ENCODE results near the gene AEN. TPM values are rescaled to one million over a fixed set of nuclear protein-coding genes. Genes with fewer than 3 reads are reported as not detected.

AEN gene
- total RNA-seq, 1 experiment from 2014 or later, result 36.2 TPM

- TF ChIP-seq TCF7L2 (IDR thresholded peaks at IDR 0.05; ENCODE audit: borderline replicate concordance, extremely low read depth, insufficient read depth, insufficient read length) (no peak), RAD21 (IDR thresholded peaks at IDR 0.05; ENCODE audit: low read depth) (no peak), EGR1 (IDR thresholded peaks at IDR 0.05; ENCODE audit: low read depth) (no peak), MAX (IDR thresholded peaks at IDR 0.05) (no peak), REST (IDR thresholded peaks at IDR 0.05; ENCODE audit: low read depth) (no peak), SRF (IDR thresholded peaks at IDR 0.05; ENCODE audit: low read depth) (no peak), EZH2phosphoT487 (IDR thresholded peaks at IDR 0.05; ENCODE audit: borderline replicate concordance) (no peak), CEBPB (IDR thresholded peaks at IDR 0.05; ENCODE audit: low read depth) (no peak), ZBTB33 (IDR thresholded peaks at IDR 0.05; ENCODE audit: extremely low read depth, insufficient replicate concordance, low read length) (no peak), ZFX (IDR thresholded peaks at IDR 0.05) (no peak), JUND (IDR thresholded peaks at IDR 0.05) (no peak), POLR2AphosphoS5 (IDR thresholded peaks at IDR 0.05; ENCODE audit: low read depth, low read length) (no peak), POLR2A (IDR thresholded peaks at IDR 0.05; ENCODE audit: borderline replicate concordance, extremely low read depth, insufficient read depth, insufficient read length) (no peak), FOSL1 (IDR thresholded peaks at IDR 0.05; ENCODE audit: low read depth) (no peak), ZNF274 (IDR thresholded peaks at IDR 0.05; ENCODE audit: low read depth, low read length) (no peak), CTCF (IDR thresholded peaks at IDR 0.05 in 2 of 3, conservative IDR thresholded peaks at IDR 0.05 in 1 of 3; ENCODE audit: borderline replicate concordance in 1 of 3, insufficient read depth in 1 of 3, low read depth in 2 of 3, low read length in 2 of 3) (no peak)
- peaks cover 6 to 17% of the 10 kb centered on the region in 2 experiments; a peak in 3 of 4 replicates for H3K4me1 ChIP-seq (ENCODE audit: control insufficient read depth in 1 of 2, insufficient read depth in 2 of 2, low read length in 2 of 2)
- H3K27me3 ChIP-seq (ENCODE audit: insufficient read depth, low read length), result no peaks in the 10 kb centered on the region
- no TSS peak for BruUV-seq (replicated peaks)
- no peak for DNase-seq (ENCODE audit: low read depth, low spot score)
- no peak for ATAC-seq
- CTCF ChIA-PET, result interaction anchor here (0.6 to 7.1 kb wide), 3 partner anchors 177 to 913 kb away, joined by 4 to 82 read pairs (median 4); no protein-coding TSS in a partner anchor
- no peaks in the 10 kb centered on the region for H3K9me3 ChIP-seq (ENCODE audit: control insufficient read depth in 1 of 2, insufficient read depth in 1 of 2, low read depth in 1 of 2, low read length in 2 of 2)
- RAD21 ChIA-PET (ENCODE audit: low non-redundant PET in 1 of 2, low total read pairs in 2 of 2, uncharacterized antibody in 2 of 2, unreplicated experiment in 2 of 2), result interaction anchor here in 1 of 2 experiments (0.8 kb wide), 1 partner anchor 179 kb away, joined by 3 read pairs; no protein-coding TSS in a partner anchor
- H2AFZ ChIP-seq (ENCODE audit: low read depth, low read length, poor library complexity, severe bottlenecking), result no peak overlapping the region
- H3K27ac ChIP-seq (ENCODE audit: low read depth, low read length), result no peak overlapping the region
- POLR2A ChIA-PET, result no interaction called here
- H3K4me2 ChIP-seq (ENCODE audit: low read length), result no peak overlapping the region
- H3K9me2 ChIP-seq (ENCODE audit: insufficient read depth), result no peaks in the 10 kb centered on the region
- no peaks in the 10 kb centered on the region for H3K79me2 ChIP-seq (ENCODE audit: insufficient read depth, low read length)
- intact Hi-C loops (cut with micrococcal nuclease), result loop anchor here (5.0 kb wide), 1 partner anchor 242 kb away; the partner anchor contains the start of gene HAPLN3
- no peak overlapping the region for H3K4me3 ChIP-seq (replicated peaks in 1 of 2; ENCODE audit: low read depth in 1 of 2, low read length in 2 of 2)
- no peak overlapping the region for H3K9ac ChIP-seq (ENCODE audit: low read length)
- no peaks in the 10 kb centered on the region for H4K20me1 ChIP-seq (ENCODE audit: insufficient read depth)
- no peaks in the 10 kb centered on the region for H3K36me3 ChIP-seq (ENCODE audit: control insufficient read depth in 1 of 2, insufficient read depth in 2 of 2, low read length in 2 of 2)
Measured at GRCh38 chr15:88655103-88655553, 34.0 kb downstream of the AEN start.
